ENCODE measurements around the gene MYH6. TPM values are rescaled to one million over a fixed set of nuclear protein-coding genes. Genes with fewer than 3 reads are reported as not detected.

MYH6 gene
- polyA plus RNA-seq, 4 donors, result 0.17 to 0.24 (median 0.22) TPM

DNA sequence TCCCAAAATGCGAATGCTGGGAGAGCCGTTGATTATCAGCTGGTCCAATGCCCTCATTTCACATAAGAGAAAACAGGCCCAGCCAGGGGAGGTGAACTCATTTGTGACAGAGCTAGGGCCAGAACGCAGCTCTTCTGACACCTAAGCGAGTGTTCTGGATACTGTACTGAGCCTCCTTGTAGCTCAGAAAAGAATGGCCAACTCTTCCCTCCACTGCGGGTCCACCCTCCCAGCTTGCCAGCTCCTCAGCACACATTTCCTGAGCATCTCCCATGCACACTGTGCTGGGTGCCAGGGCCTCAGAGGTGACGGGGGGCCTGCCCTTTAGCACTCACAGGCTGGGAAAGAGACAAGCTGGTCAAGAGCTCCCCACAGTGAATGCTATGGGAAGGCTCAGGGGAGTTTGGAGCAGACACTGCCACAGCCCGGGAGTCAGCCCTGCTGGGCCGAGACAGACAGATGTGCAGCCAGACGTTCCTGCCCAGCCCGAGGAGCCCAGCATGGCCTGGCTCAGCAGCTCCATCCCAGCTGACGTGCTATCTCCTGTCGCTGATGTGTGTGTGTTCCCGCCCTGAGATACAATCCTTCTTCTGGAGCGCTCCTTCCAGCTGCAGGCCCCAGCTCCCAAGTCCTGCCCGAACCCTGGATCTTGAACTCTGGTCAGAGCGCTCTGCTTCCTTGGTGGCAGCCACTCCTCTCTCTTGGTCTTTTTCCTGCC is 27.7 kb downstream of the MYH6 start:
- DNase-seq (ENCODE audit: low read depth in 4 of 4, low spot score in 3 of 4), result no peak

DNA sequence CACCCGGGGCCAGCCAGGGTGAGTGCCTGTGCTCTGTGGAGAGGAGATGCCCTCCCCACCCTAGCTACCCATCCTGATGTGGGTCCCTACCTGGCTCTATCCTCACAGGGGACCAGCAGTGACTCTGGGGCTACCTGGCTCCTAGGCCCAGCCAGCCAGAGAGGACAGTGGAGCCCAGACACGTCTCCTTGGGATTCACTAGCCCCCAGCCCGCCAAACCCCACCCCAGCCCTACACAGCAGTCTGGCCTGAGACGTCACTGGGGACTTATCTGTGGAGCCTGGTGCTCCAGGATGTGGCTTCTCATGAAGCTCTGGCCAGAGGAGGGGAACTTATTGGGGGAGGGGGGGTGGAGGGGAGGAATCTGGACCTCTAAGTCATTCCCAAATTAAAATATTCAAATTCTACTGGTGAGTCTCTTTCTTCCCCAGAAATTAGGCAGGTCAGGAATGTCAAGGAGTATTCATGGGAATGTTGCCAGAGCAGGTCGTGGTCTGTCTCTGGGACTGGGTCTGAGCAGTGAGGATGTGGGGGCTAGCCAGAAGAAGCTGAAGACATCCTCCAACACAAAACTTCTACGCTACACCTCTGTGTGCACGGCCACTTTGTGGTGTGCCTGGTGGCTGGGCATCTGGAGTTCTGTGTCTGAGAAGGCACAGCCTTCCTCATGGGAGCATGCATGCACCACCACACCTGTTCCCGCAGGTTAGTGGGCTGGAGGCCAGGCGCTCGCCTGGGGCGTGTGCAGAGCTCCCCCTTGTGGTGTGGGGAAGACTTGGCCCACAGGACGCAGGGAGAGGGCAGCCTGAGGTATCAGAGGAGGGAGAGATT is 28.5 kb downstream of the MYH6 start:
- peak in 1 of 4 donors; percentile 10 for DNase-seq (ENCODE audit: low read depth in 4 of 4, low spot score in 3 of 4)

DNA sequence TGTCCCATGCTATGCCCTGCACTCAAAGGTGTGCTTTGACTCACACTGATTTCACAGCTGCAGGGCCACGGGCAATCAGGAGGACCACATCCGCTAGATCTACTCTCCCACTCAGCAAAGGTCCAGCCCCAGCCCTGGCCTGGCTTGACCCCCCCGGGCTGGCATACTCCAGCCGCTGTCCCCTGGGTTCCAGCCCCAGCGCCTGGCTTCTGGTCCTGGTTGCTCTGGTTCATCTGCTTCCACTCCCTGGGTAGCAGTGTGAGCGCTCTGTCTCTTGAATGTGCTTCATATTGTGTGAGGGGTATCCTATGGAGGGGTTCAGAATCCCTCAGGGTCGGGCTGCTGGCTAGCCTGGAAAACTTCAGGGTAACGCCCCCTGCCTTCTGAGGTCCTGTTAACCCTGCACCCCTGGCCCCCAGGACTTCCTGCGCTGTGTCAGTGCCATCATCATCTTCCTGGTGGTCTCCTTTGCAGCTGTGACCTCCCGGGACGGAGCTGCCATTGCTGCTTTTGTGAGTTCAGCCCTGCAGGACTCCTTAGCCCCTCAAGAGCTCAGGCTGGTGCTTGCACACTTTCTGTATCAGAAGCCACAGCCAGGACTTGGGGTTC is 29.4 kb downstream of the MYH6 start:
- no peak for DNase-seq (ENCODE audit: low read depth in 4 of 4, low spot score in 3 of 4)

DNA sequence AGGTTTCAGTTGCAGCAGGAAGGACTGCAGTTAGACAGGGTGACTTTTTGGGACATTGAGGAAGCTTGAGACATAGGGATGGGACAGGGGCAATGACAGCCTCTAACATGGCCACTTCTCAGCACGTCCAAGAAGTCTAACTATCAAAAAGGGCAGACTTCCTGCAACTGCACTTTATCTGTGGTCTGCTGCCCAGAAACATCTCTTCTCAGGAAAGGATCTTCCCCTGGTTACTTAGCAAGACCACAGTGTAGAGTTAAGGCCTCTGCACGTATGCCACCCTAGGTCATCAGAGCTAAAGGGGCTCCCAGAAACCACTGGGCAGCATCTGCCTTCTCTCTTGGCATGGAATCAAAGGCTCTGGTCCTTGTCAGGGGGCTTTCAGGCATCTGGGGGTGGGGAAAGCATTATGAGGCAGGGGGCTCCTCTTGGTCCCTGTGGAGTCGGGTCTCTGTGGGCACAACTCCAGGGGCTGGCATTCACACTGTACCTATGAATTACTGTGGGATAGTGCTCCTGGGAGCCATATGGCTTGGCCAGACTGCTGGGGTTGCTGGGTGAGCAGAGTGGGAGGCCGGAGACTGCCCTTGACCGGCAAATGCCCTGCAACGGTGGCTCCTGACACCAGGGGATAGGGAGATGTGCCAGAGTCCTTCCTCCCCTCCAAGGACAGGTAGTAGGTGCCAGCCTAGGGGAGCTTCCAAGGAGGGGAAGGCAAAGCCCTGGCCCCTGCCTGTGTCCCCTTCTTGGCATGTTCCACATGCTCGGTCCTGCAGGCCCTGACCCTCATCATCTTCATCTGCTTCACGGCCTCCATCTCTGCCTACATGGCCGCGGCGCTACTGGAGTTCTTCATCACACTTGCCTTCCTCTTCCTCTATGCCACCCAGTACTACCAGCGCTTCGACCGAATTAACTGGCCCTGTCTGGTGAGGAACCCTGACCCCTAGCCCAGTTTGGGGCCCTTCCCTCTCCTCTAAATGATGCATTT is 30.2 kb downstream of the MYH6 start:
- no peak for DNase-seq (ENCODE audit: low read depth in 4 of 4, low spot score in 3 of 4)

GRCh38 chr14:23377198-23377550 is 30.9 kb downstream of the MYH6 start:
- DNase-seq (ENCODE audit: low read depth in 4 of 4, low spot score in 3 of 4), result no peak

- DNase-seq (ENCODE audit: low read depth in 4 of 4, low spot score in 3 of 4), result no peak
Observed at GRCh38 chr14:23376482-23377197, 31.4 kb downstream of the MYH6 start, which contains the start of gene CMTM5. Gene CMTM5 (plus strand): TSS chr14:23377046. CDS start chr14:23377252, 206 bp downstream.

- DNase-seq (ENCODE audit: low read depth in 4 of 4, low spot score in 3 of 4), result no peak
Observed at GRCh38 chr14:23375527-23376251, 32.4 kb downstream of the MYH6 start.

- no peak for DNase-seq (ENCODE audit: low read depth in 4 of 4, low spot score in 3 of 4)
Observed at GRCh38 chr14:23373041-23373440, 35.0 kb downstream of the MYH6 start.

DNA sequence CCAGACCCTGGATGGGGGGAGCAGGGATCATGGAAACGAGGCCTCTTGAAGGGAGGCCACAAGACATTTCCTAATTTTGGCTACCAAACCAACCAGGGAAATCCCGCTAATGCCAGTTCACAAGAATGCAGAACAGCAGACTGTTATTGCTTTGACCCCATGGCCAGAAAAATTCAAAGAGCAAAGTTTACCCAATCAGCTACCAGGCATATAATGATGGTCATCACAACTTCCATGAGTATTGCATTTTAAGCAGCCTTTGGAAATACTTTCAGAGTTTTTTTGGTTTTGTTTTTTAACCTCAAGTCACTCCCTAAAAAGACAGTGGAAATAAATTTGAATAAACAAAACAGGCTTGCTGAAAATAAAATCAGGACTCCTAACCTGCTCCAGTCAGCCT is 35.6 kb downstream of the MYH6 start, which contains the start of gene IL25:
TSS of gene IL25 (plus strand) at position 301 of the 400 bp plus-strand sequence.
- no peak for DNase-seq (ENCODE audit: low read depth in 4 of 4, low spot score in 3 of 4)

GRCh38 chr14:23371865-23372264 is 36.2 kb downstream of the MYH6 start:
- no peak for DNase-seq (ENCODE audit: low read depth in 4 of 4, low spot score in 3 of 4)

DNA sequence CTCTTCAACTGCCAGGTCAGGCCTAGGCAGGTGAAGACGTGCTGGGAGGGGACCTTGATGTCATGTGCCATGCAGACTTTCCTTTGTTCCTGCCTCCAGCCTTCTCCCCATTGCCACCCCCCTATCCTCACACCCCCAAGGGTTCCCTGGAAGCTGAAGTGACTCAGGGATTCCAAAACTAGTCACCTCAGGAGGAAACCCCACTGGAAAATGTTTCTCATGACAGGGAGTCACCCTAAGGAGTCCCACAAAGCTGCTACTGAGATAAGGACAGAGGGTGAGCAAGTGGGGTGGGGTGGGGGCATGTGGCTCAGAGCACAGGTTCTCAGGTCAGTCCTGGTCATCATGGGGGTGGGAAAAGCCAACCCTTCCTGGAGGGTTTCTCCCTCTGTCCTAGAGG is 37.9 kb downstream of the MYH6 start:
- no peak for DNase-seq (ENCODE audit: low read depth in 4 of 4, low spot score in 3 of 4)

GRCh38 chr14:23366426-23366921 is 41.6 kb downstream of the MYH6 start:
- DNase-seq (ENCODE audit: low read depth in 4 of 4, low spot score in 3 of 4), result peak in 3 of 4 donors; percentile 69 to 75 (median 71)

DNA sequence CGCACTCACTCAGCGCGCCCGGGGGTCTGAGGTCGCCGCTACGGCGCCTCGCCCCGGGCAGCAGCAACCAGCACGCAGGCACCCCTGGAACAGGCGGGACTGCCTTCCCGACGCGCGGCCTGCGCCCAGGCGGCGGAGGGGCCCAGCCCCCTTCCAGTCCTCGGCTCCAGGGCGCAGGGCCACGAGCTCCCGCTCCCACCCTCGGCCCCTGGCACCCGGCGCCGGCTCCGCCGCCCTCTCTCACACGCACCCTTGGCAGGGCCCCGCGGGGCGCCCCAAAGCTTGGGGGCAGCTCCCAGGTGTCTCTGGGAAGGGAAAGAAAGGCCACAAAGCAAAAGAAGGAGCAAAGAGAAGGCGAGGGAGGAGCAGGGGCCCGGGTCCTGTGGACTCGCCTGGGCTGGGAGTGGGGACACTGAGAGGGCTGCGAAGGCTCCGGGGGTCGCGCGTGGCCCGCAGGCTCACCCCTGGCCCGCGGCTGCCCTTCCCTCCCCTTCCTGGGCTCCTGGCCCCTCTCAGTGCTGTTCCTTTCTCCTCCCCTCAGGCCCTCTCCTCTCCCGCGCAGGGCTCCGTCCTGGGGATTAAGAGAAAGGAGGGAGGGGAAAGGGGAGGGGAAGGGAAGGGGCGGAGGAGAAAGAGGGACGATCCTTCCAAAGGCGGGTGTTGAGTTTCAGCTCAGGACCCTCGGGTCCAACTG is 42.2 kb downstream of the MYH6 start:
- peak; percentile 78 to 94 (median 91) for DNase-seq (ENCODE audit: low read depth in 4 of 4, low spot score in 3 of 4)

DNA sequence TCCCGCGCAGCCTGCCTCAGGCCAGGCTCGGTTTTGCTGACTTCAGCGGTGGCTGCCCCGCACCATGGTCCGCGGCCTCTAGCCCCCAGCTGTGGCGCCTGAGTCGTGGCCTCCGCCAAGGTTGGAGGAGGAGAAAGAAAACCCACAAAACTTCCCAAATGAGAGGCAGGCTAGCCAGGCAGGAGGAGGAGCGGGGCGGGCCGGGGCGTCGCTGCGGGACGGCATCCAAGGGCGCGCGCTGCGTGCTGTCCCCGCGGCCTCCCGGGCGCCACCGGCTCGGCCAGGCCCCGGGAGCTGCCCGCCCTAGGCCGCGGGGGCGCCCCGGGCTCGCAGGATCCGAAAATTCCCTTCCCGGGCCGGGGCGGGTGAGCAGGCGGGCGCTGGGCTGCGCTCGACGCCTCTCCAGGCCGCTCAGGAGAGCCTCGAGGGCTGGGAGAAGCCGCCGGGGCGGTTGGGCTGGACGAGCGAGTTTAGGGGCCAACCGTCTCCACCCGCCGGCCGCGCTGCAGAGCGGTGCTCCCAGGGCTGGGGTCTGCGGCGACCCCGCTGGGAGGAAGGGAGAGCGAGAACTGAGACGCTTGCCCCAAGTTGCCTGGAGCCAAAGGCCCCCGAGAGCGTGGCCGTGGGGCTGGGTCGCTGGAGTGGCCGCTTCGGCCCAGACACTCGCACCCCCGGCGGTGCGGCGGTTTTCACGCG is 42.9 kb downstream of the MYH6 start, which contains the start of gene EFS:
TSS of gene EFS (minus strand) at position 137 of the 696 bp plus-strand sequence. CDS start 147 bp downstream, outside the sequence.
- peak in 1 of 4 donors; percentile 45 for DNase-seq (ENCODE audit: low read depth in 4 of 4, low spot score in 3 of 4)

- DNase-seq (ENCODE audit: low read depth in 4 of 4, low spot score in 3 of 4), result peak in 1 of 4 donors; percentile 21
Observed at GRCh38 chr14:23364164-23365035, 43.7 kb downstream of the MYH6 start.

GRCh38 chr14:23362200-23362599 is 45.9 kb downstream of the MYH6 start:
- no peak for DNase-seq (ENCODE audit: low read depth in 4 of 4, low spot score in 3 of 4)
